ENCODE measurements around the gene AGMAT. TPM values are rescaled to one million over a fixed set of nuclear protein-coding genes. Genes with fewer than 3 reads are reported as not detected.
A peak's percentile ranks its signal among the peaks of the same experiment; 100 is the strongest.

Gene AGMAT
- total and polyA plus RNA-seq, 2 of the 13 experiments (the other 11 are each of a cell fraction or from before 2014, with no cell fraction given), result 59.1 to 174 TPM

- TF ChIP-seq, protein P1, sequence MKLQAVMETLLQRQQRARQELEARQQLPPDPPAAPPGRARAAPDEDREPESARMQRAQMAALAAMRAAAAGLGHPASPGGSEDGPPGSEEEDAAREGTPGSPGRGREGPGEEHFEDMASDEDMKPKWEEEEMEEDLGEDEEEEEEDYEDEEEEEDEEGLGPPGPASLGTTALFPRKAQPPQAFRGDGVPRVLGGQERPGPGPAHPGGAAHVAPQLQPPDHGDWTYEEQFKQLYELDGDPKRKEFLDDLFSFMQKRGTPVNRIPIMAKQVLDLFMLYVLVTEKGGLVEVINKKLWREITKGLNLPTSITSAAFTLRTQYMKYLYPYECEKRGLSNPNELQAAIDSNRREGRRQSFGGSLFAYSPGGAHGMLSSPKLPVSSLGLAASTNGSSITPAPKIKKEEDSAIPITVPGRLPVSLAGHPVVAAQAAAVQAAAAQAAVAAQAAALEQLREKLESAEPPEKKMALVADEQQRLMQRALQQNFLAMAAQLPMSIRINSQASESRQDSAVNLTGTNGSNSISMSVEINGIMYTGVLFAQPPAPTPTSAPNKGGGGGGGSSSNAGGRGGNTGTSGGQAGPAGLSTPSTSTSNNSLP (IDR thresholded peaks at IDR 0.05; ENCODE audit: low read depth, low read length), result 0 out of 2 replicates have a peak, but pooled peaks have one; percentile 26
- TF ChIP-seq ZNF484 (CRISPR knock-in tag; IDR thresholded peaks at IDR 0.05; ENCODE audit: borderline replicate concordance, low read depth) (no peak), PLRG1 (conservative IDR thresholded peaks at IDR 0.05) (no peak), SIN3B (IDR thresholded peaks at IDR 0.05; ENCODE audit: low read length) (peak; percentile 45; the same call in 1 of the 2 replicates), ETV6 (CRISPR knock-in tag; conservative IDR thresholded peaks at IDR 0.05) (no peak; the same call in 1 of the 2 replicates), PHF21A (CRISPR knock-in tag; IDR thresholded peaks at IDR 0.05) (peak; percentile 83), ZNF343 (CRISPR knock-in tag; IDR thresholded peaks at IDR 0.05) (peak; percentile 25; the same call in 1 of the 2 replicates), SSRP1 (CRISPR knock-in tag; IDR thresholded peaks at IDR 0.05) (no peak), NFE2 (CRISPR knock-in tag; IDR thresholded peaks at IDR 0.05) (no peak), ZNF331 (CRISPR knock-in tag; IDR thresholded peaks at IDR 0.05) (0 out of 2 replicates have a peak, but pooled peaks have one; percentile 27), BRD4 (CRISPR knock-in tag; IDR thresholded peaks at IDR 0.05) (no peak), CHD2 (IDR thresholded peaks at IDR 0.05; ENCODE audit: low read depth, low read length) (no peak), ZNF580 (CRISPR knock-in tag; IDR thresholded peaks at IDR 0.05; ENCODE audit: borderline replicate concordance, low read depth) (no peak; the same call in 1 of the 2 replicates)
- TF ChIP-seq, protein P2, sequence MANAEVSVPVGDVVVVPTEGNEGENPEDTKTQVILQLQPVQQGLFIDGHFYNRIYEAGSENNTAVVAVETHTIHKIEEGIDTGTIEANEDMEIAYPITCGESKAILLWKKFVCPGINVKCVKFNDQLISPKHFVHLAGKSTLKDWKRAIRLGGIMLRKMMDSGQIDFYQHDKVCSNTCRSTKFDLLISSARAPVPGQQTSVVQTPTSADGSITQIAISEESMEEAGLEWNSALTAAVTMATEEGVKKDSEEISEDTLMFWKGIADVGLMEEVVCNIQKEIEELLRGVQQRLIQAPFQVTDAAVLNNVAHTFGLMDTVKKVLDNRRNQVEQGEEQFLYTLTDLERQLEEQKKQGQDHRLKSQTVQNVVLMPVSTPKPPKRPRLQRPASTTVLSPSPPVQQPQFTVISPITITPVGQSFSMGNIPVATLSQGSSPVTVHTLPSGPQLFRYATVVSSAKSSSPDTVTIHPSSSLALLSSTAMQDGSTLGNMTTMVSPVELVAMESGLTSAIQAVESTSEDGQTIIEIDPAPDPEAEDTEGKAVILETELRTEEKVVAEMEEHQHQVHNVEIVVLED (CRISPR knock-in tag; IDR thresholded peaks at IDR 0.05; ENCODE audit: borderline replicate concordance), result peak; percentile 98
- TF ChIP-seq, protein P3, sequence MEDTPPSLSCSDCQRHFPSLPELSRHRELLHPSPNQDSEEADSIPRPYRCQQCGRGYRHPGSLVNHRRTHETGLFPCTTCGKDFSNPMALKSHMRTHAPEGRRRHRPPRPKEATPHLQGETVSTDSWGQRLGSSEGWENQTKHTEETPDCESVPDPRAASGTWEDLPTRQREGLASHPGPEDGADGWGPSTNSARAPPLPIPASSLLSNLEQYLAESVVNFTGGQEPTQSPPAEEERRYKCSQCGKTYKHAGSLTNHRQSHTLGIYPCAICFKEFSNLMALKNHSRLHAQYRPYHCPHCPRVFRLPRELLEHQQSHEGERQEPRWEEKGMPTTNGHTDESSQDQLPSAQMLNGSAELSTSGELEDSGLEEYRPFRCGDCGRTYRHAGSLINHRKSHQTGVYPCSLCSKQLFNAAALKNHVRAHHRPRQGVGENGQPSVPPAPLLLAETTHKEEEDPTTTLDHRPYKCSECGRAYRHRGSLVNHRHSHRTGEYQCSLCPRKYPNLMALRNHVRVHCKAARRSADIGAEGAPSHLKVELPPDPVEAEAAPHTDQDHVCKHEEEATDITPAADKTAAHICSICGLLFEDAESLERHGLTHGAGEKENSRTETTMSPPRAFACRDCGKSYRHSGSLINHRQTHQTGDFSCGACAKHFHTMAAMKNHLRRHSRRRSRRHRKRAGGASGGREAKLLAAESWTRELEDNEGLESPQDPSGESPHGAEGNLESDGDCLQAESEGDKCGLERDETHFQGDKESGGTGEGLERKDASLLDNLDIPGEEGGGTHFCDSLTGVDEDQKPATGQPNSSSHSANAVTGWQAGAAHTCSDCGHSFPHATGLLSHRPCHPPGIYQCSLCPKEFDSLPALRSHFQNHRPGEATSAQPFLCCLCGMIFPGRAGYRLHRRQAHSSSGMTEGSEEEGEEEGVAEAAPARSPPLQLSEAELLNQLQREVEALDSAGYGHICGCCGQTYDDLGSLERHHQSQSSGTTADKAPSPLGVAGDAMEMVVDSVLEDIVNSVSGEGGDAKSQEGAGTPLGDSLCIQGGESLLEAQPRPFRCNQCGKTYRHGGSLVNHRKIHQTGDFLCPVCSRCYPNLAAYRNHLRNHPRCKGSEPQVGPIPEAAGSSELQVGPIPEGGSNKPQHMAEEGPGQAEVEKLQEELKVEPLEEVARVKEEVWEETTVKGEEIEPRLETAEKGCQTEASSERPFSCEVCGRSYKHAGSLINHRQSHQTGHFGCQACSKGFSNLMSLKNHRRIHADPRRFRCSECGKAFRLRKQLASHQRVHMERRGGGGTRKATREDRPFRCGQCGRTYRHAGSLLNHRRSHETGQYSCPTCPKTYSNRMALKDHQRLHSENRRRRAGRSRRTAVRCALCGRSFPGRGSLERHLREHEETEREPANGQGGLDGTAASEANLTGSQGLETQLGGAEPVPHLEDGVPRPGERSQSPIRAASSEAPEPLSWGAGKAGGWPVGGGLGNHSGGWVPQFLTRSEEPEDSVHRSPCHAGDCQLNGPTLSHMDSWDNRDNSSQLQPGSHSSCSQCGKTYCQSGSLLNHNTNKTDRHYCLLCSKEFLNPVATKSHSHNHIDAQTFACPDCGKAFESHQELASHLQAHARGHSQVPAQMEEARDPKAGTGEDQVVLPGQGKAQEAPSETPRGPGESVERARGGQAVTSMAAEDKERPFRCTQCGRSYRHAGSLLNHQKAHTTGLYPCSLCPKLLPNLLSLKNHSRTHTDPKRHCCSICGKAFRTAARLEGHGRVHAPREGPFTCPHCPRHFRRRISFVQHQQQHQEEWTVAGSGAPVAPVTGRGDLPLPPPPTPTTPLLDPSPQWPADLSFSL (CRISPR knock-in tag; IDR thresholded peaks at IDR 0.05), result no peak
- TF ChIP-seq, protein P4, sequence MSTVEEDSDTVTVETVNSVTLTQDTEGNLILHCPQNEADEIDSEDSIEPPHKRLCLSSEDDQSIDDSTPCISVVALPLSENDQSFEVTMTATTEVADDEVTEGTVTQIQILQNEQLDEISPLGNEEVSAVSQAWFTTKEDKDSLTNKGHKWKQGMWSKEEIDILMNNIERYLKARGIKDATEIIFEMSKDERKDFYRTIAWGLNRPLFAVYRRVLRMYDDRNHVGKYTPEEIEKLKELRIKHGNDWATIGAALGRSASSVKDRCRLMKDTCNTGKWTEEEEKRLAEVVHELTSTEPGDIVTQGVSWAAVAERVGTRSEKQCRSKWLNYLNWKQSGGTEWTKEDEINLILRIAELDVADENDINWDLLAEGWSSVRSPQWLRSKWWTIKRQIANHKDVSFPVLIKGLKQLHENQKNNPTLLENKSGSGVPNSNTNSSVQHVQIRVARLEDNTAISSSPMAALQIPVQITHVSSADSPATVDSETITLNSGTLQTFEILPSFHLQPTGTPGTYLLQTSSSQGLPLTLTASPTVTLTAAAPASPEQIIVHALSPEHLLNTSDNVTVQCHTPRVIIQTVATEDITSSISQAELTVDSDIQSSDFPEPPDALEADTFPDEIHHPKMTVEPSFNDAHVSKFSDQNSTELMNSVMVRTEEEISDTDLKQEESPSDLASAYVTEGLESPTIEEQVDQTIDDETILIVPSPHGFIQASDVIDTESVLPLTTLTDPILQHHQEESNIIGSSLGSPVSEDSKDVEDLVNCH (CRISPR knock-in tag; IDR thresholded peaks at IDR 0.05), result no peak
These were observed 58.1 kb downstream of the AGMAT start, which contains the start of gene DNAJC16 (continued) for GRCh38 chr1:15526490-15527339.
